Esophagus squamous epithelium (tissue), 5 donors: ENCODE measurements around the gene TBC1D14. TPM values are rescaled to one million over a fixed set of nuclear protein-coding genes. Genes with fewer than 3 reads are reported as not detected.
A peak's percentile ranks its signal among the peaks of the same experiment; 100 is the strongest.

Experiments used
- DNase-seq: peaks from one replicate; lab custom pipeline; 2025; lab: John Stamatoyannopoulos, UW
- H3K27ac ChIP-seq, 4 donors: fragments of 200-600 bp; sonication (generic); one replicate each; pipeline ENCODE4 v1.5.1; 2016 to 2019; ENCODE audit warnings: mild to moderate bottlenecking in 1 of 4
- H3K27me3 ChIP-seq, 4 donors: fragments of 200-600 bp; sonication (generic); 1 replicate in 3 of 4; 2 replicates in 1 of 4; pipeline versions ENCODE4 v1.5.1 to v1.6.0; 2017 to 2021; ENCODE audit warnings: antibody characterized with exemption in 1 of 4
- H3K36me3 ChIP-seq, 3 donors: fragments of 200-600 bp; sonication (generic); one replicate each; pipeline ENCODE4 v1.5.1; 2016 to 2019
- H3K4me1 ChIP-seq, 3 donors: fragments of 200-600 bp; sonication (generic); one replicate each; pipeline ENCODE4 v1.5.1; 2017 to 2019
- H3K4me3 ChIP-seq, 4 donors: fragments of 200-600 bp; sonication (generic); 1 replicate in 3 of 4; 2 replicates in 1 of 4; pipeline ENCODE4 v1.5.1; 2016 to 2019; ENCODE audit warnings: mild to moderate bottlenecking in 2 of 4, moderate library complexity in 1 of 4
- H3K9me3 ChIP-seq, 3 donors: fragments of 200-600 bp; sonication (generic); one replicate each; pipeline ENCODE4 v1.5.1; 2016 to 2019
- POLR2A ChIP-seq, 4 donors: fragments of 450-650 bp; IDR thresholded peaks; one replicate each; pipeline ENCODE4 v1.6.1; 2017; ENCODE audit warnings: antibody characterized with exemption in 4 of 4, mild to moderate bottlenecking in 4 of 4, moderate library complexity in 3 of 4
- WGBS, 2 donors: methylation state at CpG; one replicate each; pipeline ENCODE4 v1.1.5; 2018; 5-methylcytosine and 5-hydroxymethylcytosine counted together
- intact Hi-C: fragments of 100-400 bp; cut with DNase I; formaldehyde crosslinking; loops from one replicate; pipeline ENCODE4 v1.15.0; 2022
- total RNA-seq, 4 donors: library from RNA; depleted of rRNA; stranded (reverse); fragments of >200 nt; gene quantifications; one replicate each; pipeline ENCODE4 v1.1.0, GENCODE V29; 2016
- TF ChIP-seq, protein P1 (sequence below), 6 experiments: fragments of 450-650 bp in 4 of 6; fragments of 200-600 bp in 2 of 6; sonication (generic) in 2 of 6; IDR thresholded peaks; one replicate each; pipeline ENCODE4 v1.5.1; 2016 to 2019; ENCODE audit warnings: antibody characterized with exemption in 6 of 6, mild to moderate bottlenecking in 4 of 6, moderate library complexity in 4 of 6
- donor health status: DM: yes; HTN: yes; CAD: no.

The TBC1D14 gene
- total RNA-seq, 4 donors from 2014 or later: 28.2 to 50.4 (median 42.1) TPM

DNA sequence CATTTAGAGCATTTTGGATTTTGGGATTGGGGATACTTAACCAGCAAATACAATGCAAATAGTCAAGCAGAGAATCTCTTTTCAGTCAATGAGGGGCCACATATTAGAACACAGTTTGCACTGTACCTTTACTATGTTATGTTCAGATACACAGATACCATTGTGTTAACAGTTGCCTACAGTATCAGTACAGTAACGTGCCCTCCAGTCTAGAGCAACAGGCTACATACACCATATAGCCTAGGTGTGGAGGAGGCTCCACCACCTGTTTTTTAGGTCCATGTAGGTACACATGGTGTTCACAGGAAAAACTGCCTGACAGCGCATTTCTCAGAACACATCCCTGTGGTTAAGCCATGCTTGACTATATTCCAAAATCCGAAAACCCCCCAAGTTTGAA is 149.2 kb downstream of the TBC1D14 start:
- intact Hi-C loops: no loop called here
- WGBS, 2 donors: 85 to 86% methylated on average over 3 of the region's 3 CpGs
- no peak for DNase-seq
- H3K9me3 ChIP-seq: no peaks in the 10 kb centered on the region
- H3K27ac ChIP-seq: no peak overlapping the region
- H3K4me1 ChIP-seq: peaks cover 0 to 16% (median 0%) of the 10 kb centered on the region in 3 donors
- H3K36me3 ChIP-seq: peaks cover 19 to 100% (median 62%) of the 10 kb centered on the region in 3 donors
- no peaks in the 10 kb centered on the region for H3K27me3 ChIP-seq
- no peak overlapping the region for H3K4me3 ChIP-seq
- TF ChIP-seq, protein P1, sequence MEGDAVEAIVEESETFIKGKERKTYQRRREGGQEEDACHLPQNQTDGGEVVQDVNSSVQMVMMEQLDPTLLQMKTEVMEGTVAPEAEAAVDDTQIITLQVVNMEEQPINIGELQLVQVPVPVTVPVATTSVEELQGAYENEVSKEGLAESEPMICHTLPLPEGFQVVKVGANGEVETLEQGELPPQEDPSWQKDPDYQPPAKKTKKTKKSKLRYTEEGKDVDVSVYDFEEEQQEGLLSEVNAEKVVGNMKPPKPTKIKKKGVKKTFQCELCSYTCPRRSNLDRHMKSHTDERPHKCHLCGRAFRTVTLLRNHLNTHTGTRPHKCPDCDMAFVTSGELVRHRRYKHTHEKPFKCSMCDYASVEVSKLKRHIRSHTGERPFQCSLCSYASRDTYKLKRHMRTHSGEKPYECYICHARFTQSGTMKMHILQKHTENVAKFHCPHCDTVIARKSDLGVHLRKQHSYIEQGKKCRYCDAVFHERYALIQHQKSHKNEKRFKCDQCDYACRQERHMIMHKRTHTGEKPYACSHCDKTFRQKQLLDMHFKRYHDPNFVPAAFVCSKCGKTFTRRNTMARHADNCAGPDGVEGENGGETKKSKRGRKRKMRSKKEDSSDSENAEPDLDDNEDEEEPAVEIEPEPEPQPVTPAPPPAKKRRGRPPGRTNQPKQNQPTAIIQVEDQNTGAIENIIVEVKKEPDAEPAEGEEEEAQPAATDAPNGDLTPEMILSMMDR (IDR thresholded peaks at IDR 0.05): no peak
- no peak for TF ChIP-seq POLR2A (IDR thresholded peaks at IDR 0.05)

DNA sequence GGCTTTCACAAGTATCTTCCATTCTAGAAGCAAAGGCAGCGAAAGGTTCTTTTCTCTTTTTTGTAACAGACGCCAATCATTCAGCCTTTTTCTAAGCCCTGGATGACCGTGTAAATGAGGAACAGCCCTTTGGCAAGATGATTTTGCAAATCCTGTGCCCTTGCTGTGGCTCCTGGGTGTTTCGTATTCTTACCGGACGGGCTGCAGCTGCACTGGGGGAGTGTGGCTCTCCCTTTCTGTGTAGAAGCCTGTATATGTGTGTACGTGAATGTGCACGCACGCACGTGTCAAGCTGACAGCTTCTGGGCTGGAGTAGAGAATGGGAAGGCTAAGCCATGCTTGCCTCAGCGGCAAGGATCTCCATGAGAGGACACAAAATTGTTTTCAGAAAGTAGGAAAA is 150.0 kb downstream of the TBC1D14 start:
- no peaks in the 10 kb centered on the region for H3K27me3 ChIP-seq
- H3K4me3 ChIP-seq: no peak overlapping the region
- TF ChIP-seq POLR2A (IDR thresholded peaks at IDR 0.05): no peak
- TF ChIP-seq, protein P1 (IDR thresholded peaks at IDR 0.05): no peak
- peaks cover 19 to 98% (median 58%) of the 10 kb centered on the region in 3 donors for H3K36me3 ChIP-seq
- intact Hi-C loops: no loop called here
- 63 to 70% methylated on average over 11 of the region's 11 CpGs for WGBS, 2 donors
- no peak overlapping the region for H3K27ac ChIP-seq
- H3K4me1 ChIP-seq: peaks cover 0 to 17% (median 0%) of the 10 kb centered on the region in 3 donors
- H3K9me3 ChIP-seq: no peaks in the 10 kb centered on the region
- no peak for DNase-seq

DNA sequence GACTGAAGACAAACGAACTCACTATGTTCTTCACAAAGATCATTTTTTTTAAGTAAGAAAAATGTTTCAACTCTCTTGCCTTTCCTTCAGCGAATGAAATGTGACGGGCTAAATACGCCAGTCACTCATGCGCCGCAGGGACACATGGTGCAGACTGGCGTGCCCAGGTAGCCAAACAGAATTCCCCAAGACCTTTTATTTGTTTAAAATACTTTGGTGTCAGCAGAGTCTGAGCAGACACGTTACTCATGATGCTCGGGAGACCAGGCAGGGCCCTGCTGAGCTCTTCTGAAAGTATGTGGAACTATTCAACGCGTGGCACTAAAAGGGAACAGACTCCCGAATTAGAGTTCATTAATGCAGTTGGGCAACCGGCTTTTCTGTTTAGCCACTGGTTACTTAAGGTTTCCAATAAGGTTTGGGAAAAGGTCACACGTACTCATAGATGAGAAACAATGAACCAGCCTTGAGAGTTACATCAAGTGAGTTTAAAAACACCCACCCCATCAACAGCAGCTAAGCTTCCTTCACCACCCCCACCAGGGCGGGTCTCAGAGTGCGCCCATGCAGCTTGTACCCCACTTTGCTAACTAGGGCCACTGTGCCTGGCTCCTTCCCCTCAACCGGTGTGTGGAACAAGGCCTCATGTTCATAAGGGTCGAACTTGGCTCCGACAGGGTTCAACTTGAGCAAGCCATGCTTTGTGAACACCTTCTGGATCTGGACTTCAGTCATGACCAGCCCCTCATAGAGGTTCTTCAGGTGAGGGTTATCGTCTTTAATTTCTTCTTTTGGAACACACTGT is 150.9 kb downstream of the TBC1D14 start:
- DNase-seq: no peak
- intact Hi-C loops: no loop called here
- H3K27me3 ChIP-seq: no peaks in the 10 kb centered on the region
- H3K36me3 ChIP-seq: peaks cover 19 to 95% (median 53%) of the 10 kb centered on the region in 3 donors
- peaks cover 0 to 21% (median 4%) of the 10 kb centered on the region in 3 donors for H3K4me1 ChIP-seq
- TF ChIP-seq, protein P1 (IDR thresholded peaks at IDR 0.05): no peak
- no peak for TF ChIP-seq POLR2A (IDR thresholded peaks at IDR 0.05)
- peak overlapping the region in 1 of 4 donors; percentile 14 for H3K27ac ChIP-seq
- H3K9me3 ChIP-seq: no peaks in the 10 kb centered on the region
- WGBS, 2 donors: 81 to 89% methylated on average over 18 to 20 of the region's 20 CpGs
- no peak overlapping the region for H3K4me3 ChIP-seq

DNA sequence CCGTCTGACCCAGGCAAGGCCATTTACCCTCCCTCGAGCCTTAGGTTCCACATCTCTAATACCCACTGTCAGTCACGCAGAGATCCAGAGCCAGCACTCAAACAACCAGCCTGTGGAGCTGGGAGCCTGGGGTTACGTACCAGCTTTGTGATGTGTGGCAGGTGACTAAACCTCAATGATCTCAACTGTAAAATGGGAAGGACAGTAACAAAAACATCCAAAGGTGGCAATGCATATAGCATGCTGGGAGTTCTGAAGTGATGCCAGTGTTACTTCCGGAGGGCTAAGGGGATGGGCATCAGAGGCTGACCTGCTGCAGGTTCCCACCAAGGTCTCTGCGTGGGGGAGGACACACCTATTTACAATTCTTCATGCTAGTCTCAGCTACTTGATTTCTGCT is 152.2 kb downstream of the TBC1D14 start:
- 85 to 98% methylated on average over 4 to 5 of the region's 6 CpGs for WGBS, 2 donors

DNA sequence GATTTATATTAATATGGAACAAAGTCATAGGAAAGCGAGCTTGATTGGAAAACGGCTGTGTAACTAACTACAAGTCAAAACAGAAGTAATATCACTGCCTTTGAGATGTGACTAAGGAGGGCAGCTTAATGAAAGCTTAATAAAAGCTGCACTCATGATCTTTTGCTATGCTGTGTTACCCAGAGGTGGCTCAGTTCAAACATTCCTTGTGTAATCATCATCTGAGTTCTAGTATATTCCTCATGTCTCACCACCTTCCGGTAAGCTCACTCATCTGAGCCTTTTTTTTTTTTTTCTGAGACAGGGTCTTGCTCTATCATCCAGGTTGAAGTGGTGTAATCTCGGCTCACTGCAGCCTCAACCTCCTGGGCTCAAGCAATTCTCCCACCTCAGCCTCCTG is 153.2 kb downstream of the TBC1D14 start:
- no peak for TF ChIP-seq POLR2A (IDR thresholded peaks at IDR 0.05)
- TF ChIP-seq, protein P1 (IDR thresholded peaks at IDR 0.05): no peak
- DNase-seq: no peak
- Histone ChIP-seq H3K27me3 (no peaks in the 10 kb centered on the region), H3K36me3 (peaks cover 13 to 72% (median 48%) of the 10 kb centered on the region in 3 donors), H3K4me3 (no peak overlapping the region), H3K9me3 (no peaks in the 10 kb centered on the region), H3K27ac (no peak overlapping the region), H3K4me1 (peaks cover 12 to 37% (median 18%) of the 10 kb centered on the region in 3 donors)
- intact Hi-C loops: no loop called here
- 84 to 94% methylated on average over 4 of the region's 4 CpGs for WGBS, 2 donors

More for the DNA sequence above, 152.2 kb downstream of the TBC1D14 start:
- TF ChIP-seq, protein P1 (IDR thresholded peaks at IDR 0.05): no peak
- Histone ChIP-seq H3K9me3 (no peaks in the 10 kb centered on the region), H3K27me3 (no peaks in the 10 kb centered on the region), H3K36me3 (peaks cover 13 to 82% (median 50%) of the 10 kb centered on the region in 3 donors), H3K4me1 (peaks cover 9 to 32% (median 15%) of the 10 kb centered on the region in 3 donors), H3K4me3 (no peak overlapping the region), H3K27ac (no peak overlapping the region)
- DNase-seq: no peak
- intact Hi-C loops: no loop called here
